ENCODE data around the gene SMIM24.
"Not testable (repeated sequence)": the region's sequence is repeated elsewhere in the genome, so short reads cannot be mapped to it uniquely, and the experiment has no call there.

SMIM24 gene

GRCh38 chr19:3513229-3514140 is 33.2 kb upstream of the SMIM24 start:
- DNase-seq, result no peak

GRCh38 chr19:3512562-3513228 is 32.4 kb upstream of the SMIM24 start:
- DNase-seq, result no peak

GRCh38 chr19:3511506-3512251 is 31.4 kb upstream of the SMIM24 start:
- no peak for DNase-seq

GRCh38 chr19:3510727-3511126 is 30.4 kb upstream of the SMIM24 start:
- no peak for DNase-seq

GRCh38 chr19:3509566-3509989 is 29.3 kb upstream of the SMIM24 start:
- no peak for DNase-seq

GRCh38 chr19:3508771-3509535 is 28.6 kb upstream of the SMIM24 start:
- DNase-seq, result no peak

- DNase-seq, result not testable (repeated sequence)
Measured at GRCh38 chr19:3508121-3508661, 27.9 kb upstream of the SMIM24 start.

GRCh38 chr19:3507371-3508120 is 27.2 kb upstream of the SMIM24 start:
- peak; percentile 40 for DNase-seq

- DNase-seq, result peak; percentile 17
Measured at GRCh38 chr19:3506384-3507340, 26.3 kb upstream of the SMIM24 start.

- DNase-seq, result peak; percentile 100
Measured at GRCh38 chr19:3505598-3506383, 25.5 kb upstream of the SMIM24 start, which contains the start of gene FZR1. Gene FZR1, plus strand, starts transcription at chr19:3506311. Its CDS starts 16,679 bp downstream, at chr19:3522990.

GRCh38 chr19:3504735-3505134 is 24.4 kb upstream of the SMIM24 start:
- no peak for DNase-seq

GRCh38 chr19:3503036-3503572 is 22.8 kb upstream of the SMIM24 start:
- no peak for DNase-seq

- DNase-seq, result no peak
Measured at GRCh38 chr19:3501780-3502179, 21.5 kb upstream of the SMIM24 start.

GRCh38 chr19:3500429-3501101 is 20.2 kb upstream of the SMIM24 start, which contains the start of gene DOHH:
Gene DOHH, minus strand, starts transcription at chr19:3500674. Its CDS starts 3,860 bp downstream, at chr19:3496814.
- DNase-seq, result peak; percentile 93

- no peak for DNase-seq
Measured at GRCh38 chr19:3499738-3500428, 19.6 kb upstream of the SMIM24 start.

- no peak for DNase-seq
Measured at GRCh38 chr19:3497757-3498520, 17.6 kb upstream of the SMIM24 start.

All from central memory CD4-positive, alpha-beta T cell (primary cell).